B cell (primary cell): ENCODE data around the gene FSCN2.

Experiments used
- CTCF ChIP-seq: fragments of 200-600 bp; IDR thresholded peaks from one replicate; pipeline ENCODE4 v1.8.0; 2022; ENCODE audit warnings: antibody characterized with exemption, mild to moderate bottlenecking
- EZH2 ChIP-seq: IDR thresholded peaks from 2 replicates; pipeline ENCODE4 v1.6.1; 2012; ENCODE audit warnings: borderline replicate concordance, low read depth, mild to moderate bottlenecking, moderate library complexity, low read length; ENCODE audit not compliant: insufficient read depth, poor library complexity, severe bottlenecking

- TF ChIP-seq EZH2 (no peak), CTCF (no peak)
Observed at GRCh38 chr17:81544281-81544974, 16.3 kb downstream of the FSCN2 start.
